ENCODE data around the gene CRIM1. TPM values are rescaled to one million over a fixed set of nuclear protein-coding genes. Genes with fewer than 3 reads are reported as not detected.

Gene CRIM1
- total RNA-seq, 1 donor from 2014 or later: 61.8 TPM

DNA sequence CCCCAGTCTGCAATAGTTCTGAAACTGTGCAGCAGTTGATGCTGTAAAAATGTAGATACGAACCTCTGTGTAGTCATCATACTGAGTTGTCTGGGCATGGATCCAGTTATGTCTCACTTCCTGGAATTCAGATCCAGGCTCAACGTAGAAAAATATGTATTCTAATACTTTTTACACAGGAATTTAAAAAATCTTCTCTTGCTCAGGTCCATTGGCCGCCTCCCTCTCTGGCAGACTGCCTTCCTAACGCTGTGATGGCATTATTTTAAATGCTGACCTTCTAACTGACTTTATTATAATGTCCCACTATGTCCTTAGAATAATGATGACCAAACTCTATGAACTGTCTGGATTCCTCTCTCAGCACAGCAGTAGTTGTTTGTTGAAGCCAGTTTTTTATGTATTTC is 122.8 kb downstream of the CRIM1 start:
- Mint-ChIP-seq H3K4me3 (no peak overlapping the region), H3K27me3 (ENCODE audit: low read depth) (no peaks in the 10 kb centered on the region), H3K4me1 (peaks cover 32% of the 10 kb centered on the region), H3K9me3 (peaks cover 24% of the 10 kb centered on the region), H3K27ac (peak overlapping the region; percentile 95), H3K36me3 (peaks cover 63% of the 10 kb centered on the region)
- DNase-seq (ENCODE audit: low spot score in 2 of 2, unreplicated experiment in 2 of 2): no peak
- TF ChIP-seq, protein P1, sequence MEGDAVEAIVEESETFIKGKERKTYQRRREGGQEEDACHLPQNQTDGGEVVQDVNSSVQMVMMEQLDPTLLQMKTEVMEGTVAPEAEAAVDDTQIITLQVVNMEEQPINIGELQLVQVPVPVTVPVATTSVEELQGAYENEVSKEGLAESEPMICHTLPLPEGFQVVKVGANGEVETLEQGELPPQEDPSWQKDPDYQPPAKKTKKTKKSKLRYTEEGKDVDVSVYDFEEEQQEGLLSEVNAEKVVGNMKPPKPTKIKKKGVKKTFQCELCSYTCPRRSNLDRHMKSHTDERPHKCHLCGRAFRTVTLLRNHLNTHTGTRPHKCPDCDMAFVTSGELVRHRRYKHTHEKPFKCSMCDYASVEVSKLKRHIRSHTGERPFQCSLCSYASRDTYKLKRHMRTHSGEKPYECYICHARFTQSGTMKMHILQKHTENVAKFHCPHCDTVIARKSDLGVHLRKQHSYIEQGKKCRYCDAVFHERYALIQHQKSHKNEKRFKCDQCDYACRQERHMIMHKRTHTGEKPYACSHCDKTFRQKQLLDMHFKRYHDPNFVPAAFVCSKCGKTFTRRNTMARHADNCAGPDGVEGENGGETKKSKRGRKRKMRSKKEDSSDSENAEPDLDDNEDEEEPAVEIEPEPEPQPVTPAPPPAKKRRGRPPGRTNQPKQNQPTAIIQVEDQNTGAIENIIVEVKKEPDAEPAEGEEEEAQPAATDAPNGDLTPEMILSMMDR (IDR thresholded peaks at IDR 0.05; ENCODE audit: unreplicated experiment): no peak

DNA sequence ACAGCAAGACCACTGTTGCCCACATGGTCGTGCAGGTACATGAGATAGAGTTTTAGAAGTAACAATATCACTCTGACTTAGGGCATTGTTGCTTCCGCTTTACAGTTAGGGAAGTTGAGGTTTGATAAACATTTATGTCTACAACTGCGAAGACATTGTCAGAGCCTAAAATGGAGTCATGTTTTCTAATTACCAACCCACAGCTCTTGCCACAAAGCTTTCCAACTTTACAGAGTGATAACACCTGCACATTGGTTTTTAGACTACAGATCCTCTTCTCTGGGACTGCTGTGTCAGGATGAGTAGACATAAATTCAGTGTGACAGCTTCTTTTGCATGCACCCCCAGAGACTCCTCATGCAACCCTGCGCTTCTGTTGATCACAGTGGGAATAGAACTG is 123.4 kb downstream of the CRIM1 start:
- Mint-ChIP-seq H3K36me3 (peaks cover 63% of the 10 kb centered on the region), H3K4me3 (no peak overlapping the region), H3K9me3 (peaks cover 20% of the 10 kb centered on the region), H3K4me1 (peaks cover 32% of the 10 kb centered on the region), H3K27me3 (ENCODE audit: low read depth) (no peaks in the 10 kb centered on the region), H3K27ac (peak overlapping the region; percentile 95)
- no peak for DNase-seq (ENCODE audit: low spot score in 2 of 2, unreplicated experiment in 2 of 2)
- TF ChIP-seq, protein P1 (IDR thresholded peaks at IDR 0.05; ENCODE audit: unreplicated experiment): no peak

DNA sequence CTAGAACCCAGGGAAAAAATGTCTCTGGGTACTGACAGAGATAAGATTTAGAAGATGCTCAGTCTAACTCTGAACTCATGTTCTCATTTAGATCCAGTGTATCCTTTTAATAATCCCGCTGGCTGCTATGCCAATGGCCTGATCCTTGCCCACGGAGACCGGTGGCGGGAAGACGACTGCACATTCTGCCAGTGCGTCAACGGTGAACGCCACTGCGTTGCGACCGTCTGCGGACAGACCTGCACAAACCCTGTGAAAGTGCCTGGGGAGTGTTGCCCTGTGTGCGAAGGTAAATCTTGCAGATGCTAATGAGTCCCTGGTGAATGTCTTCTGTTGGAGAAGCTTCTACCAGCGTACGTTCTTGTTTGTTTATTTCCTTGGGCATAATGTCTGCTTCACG is 123.8 kb downstream of the CRIM1 start:
- DNase-seq (ENCODE audit: low spot score in 2 of 2, unreplicated experiment in 2 of 2): no peak
- Mint-ChIP-seq H3K36me3 (peaks cover 62% of the 10 kb centered on the region), H3K27me3 (ENCODE audit: low read depth) (no peaks in the 10 kb centered on the region), H3K27ac (peak overlapping the region; percentile 95), H3K4me1 (peaks cover 36% of the 10 kb centered on the region), H3K4me3 (no peak overlapping the region), H3K9me3 (peaks cover 17% of the 10 kb centered on the region)
- TF ChIP-seq, protein P1 (IDR thresholded peaks at IDR 0.05; ENCODE audit: unreplicated experiment): no peak

DNA sequence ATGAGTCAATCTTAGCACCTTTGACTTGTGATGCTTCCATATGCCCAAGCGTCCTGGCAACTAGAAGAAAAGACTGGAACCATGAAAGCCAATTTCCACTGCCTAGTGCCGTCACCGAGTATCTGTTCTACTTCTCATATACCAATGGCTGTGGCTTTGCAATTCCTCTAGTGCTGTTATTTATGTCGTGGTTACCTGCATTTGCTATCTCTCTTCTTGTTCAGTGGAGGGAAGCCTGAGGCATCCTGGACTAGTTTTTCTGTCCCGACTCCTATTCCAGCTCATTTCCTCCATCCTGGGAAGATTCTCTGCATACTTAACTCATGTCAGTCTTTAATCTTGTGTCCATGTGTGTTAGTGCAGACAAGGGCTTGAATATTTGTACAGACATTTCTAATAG is 124.5 kb downstream of the CRIM1 start:
- no peak for DNase-seq (ENCODE audit: low spot score in 2 of 2, unreplicated experiment in 2 of 2)
- H3K9me3 Mint-ChIP-seq: peaks cover 14% of the 10 kb centered on the region
- TF ChIP-seq, protein P1 (IDR thresholded peaks at IDR 0.05; ENCODE audit: unreplicated experiment): no peak
- peaks cover 40% of the 10 kb centered on the region for H3K4me1 Mint-ChIP-seq
- peak overlapping the region; percentile 74 for H3K27ac Mint-ChIP-seq
- peaks cover 57% of the 10 kb centered on the region for H3K36me3 Mint-ChIP-seq
- no peaks in the 10 kb centered on the region for H3K27me3 Mint-ChIP-seq (ENCODE audit: low read depth)
- no peak overlapping the region for H3K4me3 Mint-ChIP-seq

DNA sequence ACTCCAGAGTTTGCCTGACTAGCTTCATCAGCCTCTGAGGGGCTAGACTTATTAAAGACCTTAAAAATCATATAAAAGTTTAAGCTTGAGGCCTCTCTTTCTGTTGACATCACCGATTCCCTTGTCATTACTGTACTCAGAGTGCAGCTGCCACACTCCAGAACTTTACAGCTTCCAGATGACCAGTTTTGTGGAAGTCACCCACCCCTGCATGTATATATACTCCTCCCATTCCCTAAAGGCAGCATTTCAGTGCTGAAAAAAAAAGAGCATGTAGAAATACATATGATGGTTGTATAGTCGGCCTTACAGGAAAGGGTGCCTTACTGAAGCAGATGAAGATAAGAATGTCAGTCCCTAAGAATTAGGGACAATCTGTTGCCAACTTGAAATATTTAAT is 125.1 kb downstream of the CRIM1 start:
- TF ChIP-seq, protein P1 (IDR thresholded peaks at IDR 0.05; ENCODE audit: unreplicated experiment): no peak
- H3K27me3 Mint-ChIP-seq (ENCODE audit: low read depth): no peaks in the 10 kb centered on the region
- peaks cover 9% of the 10 kb centered on the region for H3K9me3 Mint-ChIP-seq
- no peak overlapping the region for H3K4me3 Mint-ChIP-seq
- peak overlapping the region; percentile 85 for H3K27ac Mint-ChIP-seq
- H3K36me3 Mint-ChIP-seq: peaks cover 52% of the 10 kb centered on the region
- H3K4me1 Mint-ChIP-seq: peaks cover 46% of the 10 kb centered on the region
- DNase-seq (ENCODE audit: low spot score in 2 of 2, unreplicated experiment in 2 of 2): no peak

DNA sequence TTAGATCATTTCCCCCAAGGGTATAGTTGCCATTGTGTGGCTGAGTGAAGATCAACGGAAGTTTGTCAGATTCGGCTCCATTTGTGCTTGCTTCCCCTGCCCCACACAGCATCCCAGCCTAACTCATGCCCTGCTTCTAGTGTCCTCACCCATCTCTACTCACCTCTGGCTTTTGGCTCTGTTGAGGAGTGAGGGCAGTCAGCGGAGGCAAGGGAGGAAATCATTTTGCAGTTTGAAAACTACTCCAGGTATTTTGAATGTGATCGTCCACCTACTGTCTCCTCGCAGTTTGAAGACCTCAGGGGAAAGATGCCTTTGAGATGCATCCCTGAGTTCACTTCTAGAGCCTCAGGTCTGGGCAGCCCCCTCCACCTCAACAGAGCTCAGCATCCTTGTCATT is 126.1 kb downstream of the CRIM1 start:
- H3K36me3 Mint-ChIP-seq: peaks cover 41% of the 10 kb centered on the region
- no peak for DNase-seq (ENCODE audit: low spot score in 2 of 2, unreplicated experiment in 2 of 2)
- peaks cover 57% of the 10 kb centered on the region for H3K4me1 Mint-ChIP-seq
- TF ChIP-seq, protein P1 (IDR thresholded peaks at IDR 0.05; ENCODE audit: unreplicated experiment): no peak
- H3K27ac Mint-ChIP-seq: peak overlapping the region; percentile 6
- no peaks in the 10 kb centered on the region for H3K27me3 Mint-ChIP-seq (ENCODE audit: low read depth)
- H3K9me3 Mint-ChIP-seq: no peaks in the 10 kb centered on the region
- no peak overlapping the region for H3K4me3 Mint-ChIP-seq
